Erythroblast (primary cell): ENCODE results near the gene RSAD1.

Experiments
- GATA1 ChIP-seq: IDR thresholded peaks from 2 replicates; pipeline ENCODE4 v1.6.1; 2011; ENCODE audit warnings: low read depth, mild to moderate bottlenecking, control low read depth, low read length, moderate library complexity
- POLR2A ChIP-seq: IDR thresholded peaks from 2 replicates; pipeline ENCODE4 v1.6.1; 2011; ENCODE audit warnings: mild to moderate bottlenecking, low read length

DNA sequence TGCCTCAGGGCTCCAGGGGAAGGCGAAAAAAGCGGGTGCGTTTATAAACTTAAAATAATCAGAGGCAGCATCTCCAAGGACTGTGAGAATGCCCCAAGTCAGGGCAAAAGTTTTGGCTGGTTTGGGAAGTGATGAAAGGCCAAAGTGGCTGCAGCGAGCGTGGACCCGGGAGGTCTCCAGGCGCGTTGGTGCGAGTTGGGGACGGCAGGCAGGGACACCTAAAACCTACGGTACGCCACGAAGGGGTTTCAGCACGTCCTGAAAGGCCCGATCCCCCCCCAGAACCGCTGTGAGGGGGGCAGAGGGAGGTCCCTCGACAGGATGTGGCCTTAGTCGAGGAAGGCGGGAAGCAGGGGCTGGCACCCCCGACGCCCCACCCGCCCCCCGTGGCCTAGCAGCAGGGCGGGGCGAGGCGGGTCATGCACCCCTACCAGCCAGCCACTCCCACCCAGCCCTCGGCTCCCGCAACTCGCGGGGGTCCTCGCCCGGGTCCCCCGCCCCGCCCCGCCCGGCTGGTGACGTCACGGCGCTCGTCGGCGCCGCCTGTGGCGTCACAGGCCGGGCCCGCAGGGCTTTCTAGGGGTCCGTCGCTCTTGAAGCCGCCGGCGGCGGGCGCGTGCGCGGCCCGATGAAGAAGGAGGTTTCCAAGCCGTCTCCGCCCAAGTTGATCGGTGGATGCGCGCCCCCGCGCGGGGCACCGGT lies 29.4 kb downstream of the RSAD1 start, which contains the start of gene MYCBPAP:
- TF ChIP-seq POLR2A (no peak), GATA1 (no peak)
